Stomach (tissue), 4 donors: ENCODE data around the gene LYPD6B.

Source experiments
- EP300 ChIP-seq: sonication (generic); formaldehyde crosslinking; IDR thresholded peaks from one replicate; pipeline ENCODE4 v1.6.1; 2017; ENCODE audit warnings: antibody characterized with exemption
- POLR2A ChIP-seq, 4 donors: fragments of 450-650 bp; IDR thresholded peaks; one replicate each; pipeline ENCODE4 v1.6.1; 2016; ENCODE audit warnings: antibody characterized with exemption in 4 of 4, control low read depth in 2 of 4, mild to moderate bottlenecking in 1 of 4, moderate library complexity in 1 of 4
- POLR2AphosphoS5 ChIP-seq, 3 donors: sonication (generic); formaldehyde crosslinking; IDR thresholded peaks; one replicate each; pipeline ENCODE4 v1.6.1; 2016; ENCODE audit warnings: antibody characterized with exemption in 3 of 3
- TF ChIP-seq, protein P1 (sequence below), 7 experiments: fragments of 450-650 bp in 4 of 7; fragments of 200-600 bp in 3 of 7; sonication (generic) in 3 of 7; IDR thresholded peaks; one replicate each; pipeline ENCODE4 v1.5.1; 2016 to 2019; ENCODE audit warnings: antibody characterized with exemption in 7 of 7, control low read depth in 2 of 7, mild to moderate bottlenecking in 1 of 7

DNA sequence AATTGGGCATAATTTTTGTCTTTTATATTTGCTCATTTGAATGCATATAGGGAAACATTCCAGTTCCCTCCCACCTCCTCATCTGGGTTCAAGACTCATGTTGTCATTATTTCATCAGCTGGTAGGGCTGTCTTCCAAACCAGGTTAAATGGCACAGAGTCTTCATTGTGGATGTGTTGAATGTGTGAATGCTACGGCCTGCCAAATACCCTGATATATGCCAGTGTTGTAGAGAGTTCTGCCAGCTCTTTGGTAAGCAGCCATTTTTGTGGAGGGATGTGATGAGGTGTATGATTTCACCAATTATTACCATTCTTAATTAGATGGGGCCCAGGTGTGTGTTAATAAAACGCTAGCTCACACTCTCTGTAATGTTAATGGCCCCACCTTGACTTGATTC is 121.7 kb downstream of the LYPD6B start:
- TF ChIP-seq POLR2A (IDR thresholded peaks at IDR 0.05) (no peak), POLR2AphosphoS5 (IDR thresholded peaks at IDR 0.05) (no peak), EP300 (no peak)
- TF ChIP-seq, protein P1, sequence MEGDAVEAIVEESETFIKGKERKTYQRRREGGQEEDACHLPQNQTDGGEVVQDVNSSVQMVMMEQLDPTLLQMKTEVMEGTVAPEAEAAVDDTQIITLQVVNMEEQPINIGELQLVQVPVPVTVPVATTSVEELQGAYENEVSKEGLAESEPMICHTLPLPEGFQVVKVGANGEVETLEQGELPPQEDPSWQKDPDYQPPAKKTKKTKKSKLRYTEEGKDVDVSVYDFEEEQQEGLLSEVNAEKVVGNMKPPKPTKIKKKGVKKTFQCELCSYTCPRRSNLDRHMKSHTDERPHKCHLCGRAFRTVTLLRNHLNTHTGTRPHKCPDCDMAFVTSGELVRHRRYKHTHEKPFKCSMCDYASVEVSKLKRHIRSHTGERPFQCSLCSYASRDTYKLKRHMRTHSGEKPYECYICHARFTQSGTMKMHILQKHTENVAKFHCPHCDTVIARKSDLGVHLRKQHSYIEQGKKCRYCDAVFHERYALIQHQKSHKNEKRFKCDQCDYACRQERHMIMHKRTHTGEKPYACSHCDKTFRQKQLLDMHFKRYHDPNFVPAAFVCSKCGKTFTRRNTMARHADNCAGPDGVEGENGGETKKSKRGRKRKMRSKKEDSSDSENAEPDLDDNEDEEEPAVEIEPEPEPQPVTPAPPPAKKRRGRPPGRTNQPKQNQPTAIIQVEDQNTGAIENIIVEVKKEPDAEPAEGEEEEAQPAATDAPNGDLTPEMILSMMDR (IDR thresholded peaks at IDR 0.05), result no peak
